ENCODE measurements around the gene CBLN2.

GRCh38 chr18:72504866-72505265 is 39.3 kb downstream of the CBLN2 start:
- TF ChIP-seq, protein P1, sequence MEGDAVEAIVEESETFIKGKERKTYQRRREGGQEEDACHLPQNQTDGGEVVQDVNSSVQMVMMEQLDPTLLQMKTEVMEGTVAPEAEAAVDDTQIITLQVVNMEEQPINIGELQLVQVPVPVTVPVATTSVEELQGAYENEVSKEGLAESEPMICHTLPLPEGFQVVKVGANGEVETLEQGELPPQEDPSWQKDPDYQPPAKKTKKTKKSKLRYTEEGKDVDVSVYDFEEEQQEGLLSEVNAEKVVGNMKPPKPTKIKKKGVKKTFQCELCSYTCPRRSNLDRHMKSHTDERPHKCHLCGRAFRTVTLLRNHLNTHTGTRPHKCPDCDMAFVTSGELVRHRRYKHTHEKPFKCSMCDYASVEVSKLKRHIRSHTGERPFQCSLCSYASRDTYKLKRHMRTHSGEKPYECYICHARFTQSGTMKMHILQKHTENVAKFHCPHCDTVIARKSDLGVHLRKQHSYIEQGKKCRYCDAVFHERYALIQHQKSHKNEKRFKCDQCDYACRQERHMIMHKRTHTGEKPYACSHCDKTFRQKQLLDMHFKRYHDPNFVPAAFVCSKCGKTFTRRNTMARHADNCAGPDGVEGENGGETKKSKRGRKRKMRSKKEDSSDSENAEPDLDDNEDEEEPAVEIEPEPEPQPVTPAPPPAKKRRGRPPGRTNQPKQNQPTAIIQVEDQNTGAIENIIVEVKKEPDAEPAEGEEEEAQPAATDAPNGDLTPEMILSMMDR (conservative IDR thresholded peaks at IDR 0.05; ENCODE audit: low read length): no peak
- no peak for TF ChIP-seq EZH2phosphoT487 (IDR thresholded peaks at IDR 0.05; ENCODE audit: borderline replicate concordance)
